ENCODE results near the gene MEI1.

MEI1 gene

GRCh38 chr22:41793871-41794270 is 94.6 kb downstream of the MEI1 start:
- DNase-seq, result no peak

GRCh38 chr22:41798736-41799135 is 99.4 kb downstream of the MEI1 start:
- no peak for DNase-seq

DNA sequence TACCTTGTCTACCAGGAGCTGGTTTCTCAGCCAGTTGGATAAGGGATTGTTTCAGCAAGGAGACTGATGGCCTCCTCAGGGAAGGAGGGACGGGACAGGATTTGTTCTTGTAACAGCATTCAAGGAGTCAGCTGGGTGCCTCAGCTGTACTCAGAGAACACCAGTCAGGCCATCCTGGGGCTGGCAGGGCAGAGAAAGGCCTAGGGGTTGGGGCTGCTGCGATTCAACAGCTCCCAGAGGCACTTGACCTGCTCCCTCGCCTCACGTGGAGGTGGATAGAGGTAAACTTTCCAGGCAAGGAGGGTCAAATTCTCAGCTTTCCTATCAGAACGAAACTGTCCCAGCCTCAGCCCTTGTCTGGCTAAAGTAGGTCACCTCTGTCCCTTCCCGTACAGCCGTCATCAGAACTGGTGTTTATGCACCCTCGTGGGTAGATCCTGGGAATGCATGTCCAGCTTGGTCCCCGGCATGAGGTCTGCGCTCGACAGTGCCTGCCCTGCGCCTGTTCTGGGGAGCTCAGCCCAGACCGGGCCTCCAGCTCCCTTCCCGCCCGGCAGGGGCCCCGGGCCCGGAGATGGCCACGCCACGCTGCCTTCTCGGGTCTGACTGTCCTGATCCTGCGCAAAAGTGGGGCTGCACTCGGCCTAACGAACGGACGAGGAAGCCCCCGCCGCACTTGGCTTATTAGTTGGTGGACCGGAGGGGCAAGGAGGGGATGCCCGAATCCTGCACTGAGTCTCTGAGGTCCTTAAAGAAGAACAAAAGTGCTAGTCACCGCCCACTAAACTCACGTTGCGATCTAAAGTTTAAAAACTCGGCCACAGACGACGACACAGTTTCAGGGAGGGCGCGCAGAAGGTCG is 100.4 kb downstream of the MEI1 start:
- no peak for DNase-seq

DNA sequence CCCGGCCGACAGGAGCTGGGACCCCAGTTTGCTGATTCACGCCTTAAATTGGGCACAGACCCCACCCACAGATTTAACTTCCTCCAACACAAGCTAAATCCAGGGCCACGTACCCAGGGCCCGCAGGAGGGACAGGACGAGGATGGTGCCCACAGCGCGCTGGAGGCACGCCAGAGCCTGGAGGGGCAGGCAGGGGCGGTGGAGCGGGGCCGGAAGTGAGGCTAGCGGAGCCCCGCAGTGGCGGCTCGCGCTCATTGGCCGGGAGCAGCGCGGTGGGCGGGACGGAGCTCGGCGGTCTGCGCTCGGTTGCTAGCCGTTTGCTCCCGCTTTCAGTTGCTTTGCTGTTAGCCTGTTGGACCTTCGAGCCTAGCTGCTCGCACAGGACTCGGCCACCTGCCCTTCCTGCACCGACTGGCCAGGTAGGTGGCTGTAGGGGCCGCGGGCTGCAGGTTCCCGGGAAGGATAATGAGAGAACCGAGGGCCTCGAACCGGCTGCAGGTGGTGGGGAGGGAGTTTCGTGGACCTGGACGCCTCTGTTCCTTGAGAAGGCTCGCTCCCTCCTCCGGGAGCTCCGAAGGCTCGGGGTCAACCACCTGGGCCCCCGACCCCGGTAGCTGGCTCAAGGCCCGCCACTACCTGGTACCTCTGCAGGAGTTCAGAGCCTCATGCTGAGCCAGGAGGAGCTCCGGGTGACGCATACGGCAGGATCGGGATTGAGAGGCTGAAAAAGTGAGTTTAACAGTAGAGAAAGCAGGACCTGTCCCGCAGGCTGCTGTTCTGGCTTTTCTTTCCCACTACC is 101.2 kb downstream of the MEI1 start, which contains the start of gene CCDC134:
TSS of gene CCDC134 (plus strand) at position 332 of the 799 bp plus-strand sequence. CDS start 8,212 bp downstream, outside the sequence.
- peak; percentile 78 to 89 for DNase-seq

GRCh38 chr22:41801147-41801819 is 102.0 kb downstream of the MEI1 start:
- no peak for DNase-seq

DNA sequence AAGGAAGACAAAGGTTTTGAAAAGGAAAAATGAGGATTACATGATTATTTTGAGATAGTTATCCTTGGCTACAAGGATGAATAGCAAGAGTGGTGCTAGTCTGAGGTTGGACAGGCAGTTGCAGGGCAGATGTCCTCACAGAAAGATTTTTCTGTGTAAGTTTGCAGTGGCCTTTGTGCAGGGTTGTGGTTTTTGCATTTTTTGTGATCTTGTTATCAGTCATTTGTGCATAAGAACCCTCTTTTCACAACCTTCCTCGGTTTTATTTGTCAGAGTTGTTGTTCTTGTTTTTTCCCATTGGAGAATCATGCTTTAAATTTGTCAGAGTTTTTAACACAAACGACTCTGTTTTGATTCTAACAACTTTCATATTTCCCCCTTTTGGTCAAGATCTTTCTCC is 102.6 kb downstream of the MEI1 start:
- DNase-seq, result no peak

GRCh38 chr22:41805639-41806038 is 106.3 kb downstream of the MEI1 start:
- no peak for DNase-seq

DNA sequence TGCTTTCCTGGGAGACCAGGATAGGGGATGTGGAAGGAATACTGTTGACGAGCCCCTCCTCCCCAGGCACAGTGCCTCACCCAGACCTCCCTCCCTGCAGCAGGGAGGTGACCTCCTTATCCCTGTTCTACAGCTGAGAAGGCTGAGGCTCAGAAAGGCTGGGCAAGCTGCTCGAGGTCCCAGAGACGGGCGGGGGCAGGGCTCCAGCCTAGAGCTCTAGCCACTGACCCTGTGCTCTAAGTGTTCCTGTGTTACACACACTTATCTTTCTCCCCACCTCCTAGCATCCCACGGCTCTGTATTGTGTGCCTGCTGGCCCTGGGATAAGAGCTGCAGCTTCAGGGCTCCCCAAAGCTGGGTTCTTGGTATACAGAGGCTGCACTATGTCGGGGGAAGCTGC is 109.1 kb downstream of the MEI1 start:
- no peak for DNase-seq

- no peak for DNase-seq
Observed at GRCh38 chr22:41810022-41810421, 110.7 kb downstream of the MEI1 start.

GRCh38 chr22:41812805-41813545 is 113.7 kb downstream of the MEI1 start:
- no peak for DNase-seq

DNA sequence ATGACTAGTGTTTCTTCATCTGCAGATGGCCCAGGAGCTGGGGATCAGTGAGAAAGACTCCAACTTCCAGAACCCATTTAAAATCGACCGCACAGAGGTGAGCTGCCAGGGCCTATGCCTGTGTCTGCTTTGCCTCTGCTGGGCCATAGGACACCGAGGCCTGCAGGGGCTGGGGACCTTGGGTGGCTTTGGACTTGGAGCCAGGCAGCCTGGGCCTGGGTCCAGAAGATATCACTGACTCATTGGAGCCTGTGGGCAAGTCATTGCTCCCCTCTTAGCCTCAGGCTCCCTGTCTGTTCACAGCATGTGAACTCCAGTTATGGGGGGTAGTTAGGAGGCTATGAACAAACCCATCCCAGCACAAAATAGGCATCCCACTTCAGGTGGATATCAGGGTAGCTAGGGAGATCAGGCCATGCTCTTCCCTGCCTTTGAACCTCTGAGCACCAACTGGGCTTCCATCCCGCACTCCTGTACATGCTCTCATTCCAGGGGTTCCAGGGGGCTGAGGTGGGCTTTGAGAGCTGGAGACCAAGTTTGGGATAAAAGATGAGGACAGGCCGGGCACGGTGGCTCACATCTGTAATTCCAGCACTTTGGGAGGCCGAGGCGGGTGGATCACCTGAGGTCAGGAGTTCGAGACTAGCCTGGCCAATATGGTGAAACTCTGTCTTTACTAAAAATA is 114.6 kb downstream of the MEI1 start:
- DNase-seq, result no peak

- no peak for DNase-seq
Observed at GRCh38 chr22:41815716-41816115, 116.4 kb downstream of the MEI1 start.

- DNase-seq, result peak; percentile 65 to 91
Observed at GRCh38 chr22:41816241-41816640, 116.9 kb downstream of the MEI1 start.

DNA sequence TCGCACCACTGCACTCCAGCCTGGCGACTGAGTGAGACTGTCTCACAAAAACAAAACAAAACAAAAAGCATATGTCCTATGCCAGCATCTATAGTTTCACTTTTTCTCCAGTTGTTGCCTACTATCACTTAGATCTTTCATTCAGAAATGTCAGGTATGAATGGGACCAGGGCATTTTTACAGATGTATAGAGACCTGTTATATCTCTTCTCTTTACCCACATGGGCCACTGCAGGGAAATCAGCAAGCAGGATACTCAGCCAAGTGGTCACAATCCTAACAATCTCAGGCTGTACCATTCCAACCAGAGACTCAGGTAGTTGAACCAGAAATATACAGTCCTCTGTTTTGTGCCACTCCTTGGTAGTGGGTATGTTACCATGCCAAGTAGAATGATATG is 117.6 kb downstream of the MEI1 start:
- no peak for DNase-seq

- DNase-seq, result no peak
Observed at GRCh38 chr22:41818011-41818410, 118.7 kb downstream of the MEI1 start.

GRCh38 chr22:41818596-41818995 is 119.3 kb downstream of the MEI1 start:
- no peak for DNase-seq

GRCh38 chr22:41819257-41819656 is 120.0 kb downstream of the MEI1 start:
- DNase-seq, result no peak

DNA sequence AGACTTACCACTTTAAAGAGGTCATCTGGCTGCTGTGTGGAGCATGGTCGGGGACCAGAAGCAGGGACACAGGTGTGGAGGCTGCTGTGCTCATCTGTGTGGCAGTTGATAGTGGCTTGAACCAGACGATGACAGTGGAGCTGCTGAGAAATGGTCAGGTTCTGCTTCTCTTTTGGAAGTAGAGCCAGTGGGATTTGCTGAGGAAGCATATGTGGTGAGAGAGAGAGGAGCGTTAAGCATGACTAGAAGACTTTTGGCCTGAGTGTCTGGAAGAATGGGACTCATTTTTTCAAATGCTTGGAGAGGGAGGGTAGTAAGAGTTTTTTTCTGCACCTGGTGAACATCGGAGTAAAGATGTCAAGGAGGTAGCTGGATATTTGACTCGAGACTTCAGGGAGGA is 121.1 kb downstream of the MEI1 start:
- no peak for DNase-seq

DNA sequence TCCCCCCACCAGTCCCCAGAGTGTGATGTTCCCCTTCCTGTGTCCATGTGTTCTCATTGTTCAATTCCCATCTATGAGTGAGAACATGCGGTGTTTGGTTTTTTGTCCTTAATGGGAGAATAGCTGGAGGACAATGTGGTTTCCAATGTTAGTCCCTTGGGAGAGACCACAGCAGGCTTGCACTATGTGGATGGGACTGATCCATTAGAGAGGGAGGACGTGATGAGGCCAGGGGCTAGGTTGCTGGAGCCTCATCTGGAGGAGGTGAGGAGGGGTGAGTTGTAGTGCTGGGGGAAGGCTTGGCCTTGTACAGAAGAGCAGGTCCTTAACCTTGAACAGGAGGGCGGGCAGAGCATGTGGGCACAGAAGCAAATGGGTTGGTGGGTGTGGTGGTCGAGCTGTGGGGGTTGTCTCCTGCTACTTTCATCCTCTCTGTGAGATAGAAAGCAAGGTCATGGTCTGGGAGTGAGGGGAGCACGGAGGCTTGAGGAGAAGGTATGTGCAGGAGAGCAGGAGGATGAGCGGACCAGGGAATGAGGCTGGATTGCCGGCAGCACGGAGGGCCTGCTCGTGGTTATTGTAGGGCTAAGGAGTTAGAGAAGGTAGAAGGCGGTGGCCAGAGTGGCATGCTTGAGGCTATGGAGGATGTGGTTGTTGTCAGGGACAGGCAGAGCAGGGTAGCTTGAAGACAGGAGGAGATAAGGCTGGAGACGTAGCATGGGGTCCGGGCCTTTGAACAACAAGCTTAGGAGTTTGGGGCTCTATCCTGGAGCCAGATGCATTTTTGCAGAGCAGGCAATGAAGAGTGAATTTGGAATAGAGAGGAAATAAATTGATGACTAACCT is 122.4 kb downstream of the MEI1 start:
- DNase-seq, result no peak

DNA sequence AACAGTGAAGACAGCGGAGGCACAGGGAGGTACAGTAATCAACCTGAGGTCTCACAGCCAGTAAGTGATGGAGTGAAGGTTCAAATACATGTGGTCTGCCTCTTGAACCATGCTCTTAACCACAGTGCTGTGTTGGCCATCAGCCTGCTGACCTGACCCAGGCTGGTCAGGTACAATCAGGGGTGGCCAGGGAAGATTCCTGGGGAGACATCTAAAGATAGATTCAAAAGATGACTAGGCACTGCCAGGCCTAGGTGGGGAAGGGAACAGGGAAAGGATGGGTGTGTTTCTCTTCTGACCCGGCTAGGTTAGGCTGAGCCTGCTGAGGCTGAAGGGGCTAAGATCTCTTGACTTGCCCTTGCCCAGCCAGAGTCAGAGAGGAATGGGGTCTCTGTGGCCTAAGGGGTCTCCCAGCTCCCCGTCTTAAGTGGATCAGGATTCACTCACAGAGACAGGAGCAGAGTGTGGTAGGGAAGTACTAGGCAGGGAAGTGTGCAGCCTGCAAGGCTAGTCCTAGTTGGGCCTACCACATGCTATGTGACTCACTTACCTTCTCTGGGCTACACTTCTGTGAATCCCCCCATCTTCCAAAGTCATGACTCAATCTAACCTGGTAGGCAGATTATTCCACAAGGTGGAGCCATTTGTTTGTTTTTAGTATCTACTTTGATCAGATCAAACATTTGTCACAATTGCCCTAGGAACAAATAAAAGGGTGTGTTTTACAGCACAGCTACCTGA is 123.2 kb downstream of the MEI1 start:
- DNase-seq, result peak; percentile 16 to 77

Data from NCI-H524 (cell line).